ENCODE results near the gene GNG7.

Gene GNG7

DNA sequence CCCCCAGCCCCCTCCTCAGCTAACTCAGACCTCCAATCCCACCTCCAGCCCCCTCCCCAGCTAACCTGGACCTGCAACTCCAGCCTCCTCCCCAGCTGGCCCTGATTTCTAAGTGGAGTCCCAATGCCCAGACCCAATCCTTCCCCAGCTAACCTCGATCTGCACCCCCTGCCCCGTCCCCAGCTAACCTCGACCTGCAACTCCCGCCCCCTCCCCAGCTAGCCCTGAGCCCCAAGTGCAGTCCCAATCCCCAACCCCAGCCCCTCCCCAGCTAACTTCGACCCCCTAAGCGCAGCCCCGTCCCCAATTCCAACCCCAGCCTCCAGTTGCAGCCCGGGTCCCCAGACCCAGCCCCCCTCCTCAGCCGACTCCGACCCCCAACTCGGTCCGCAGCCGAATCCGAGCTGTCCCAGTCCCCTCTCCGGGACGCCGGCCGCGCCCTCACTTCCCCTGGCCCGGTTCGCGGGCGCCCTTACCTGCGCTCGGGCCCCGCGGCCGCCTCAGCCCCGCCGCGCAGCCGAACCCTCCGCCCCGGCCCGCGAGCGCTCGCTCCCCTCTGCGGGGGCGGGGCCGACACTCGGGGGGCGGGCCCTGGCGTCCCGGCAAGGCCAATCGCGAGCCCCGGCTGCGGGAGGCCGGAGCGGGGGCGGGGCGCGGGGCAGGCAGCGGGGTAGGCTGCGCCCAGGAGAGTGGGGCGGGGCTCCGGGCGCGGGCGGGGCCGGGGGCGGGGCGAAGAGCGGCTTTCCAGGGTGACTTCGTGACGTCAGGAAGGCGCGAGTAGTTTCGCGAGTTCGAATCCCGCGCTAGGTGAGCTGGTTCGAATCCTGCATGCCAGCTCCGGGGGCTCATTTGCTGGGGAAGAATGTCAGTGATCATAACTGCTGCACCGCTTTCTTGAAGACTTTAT lies at the start of gene GNG7:
TSS of gene GNG7 (minus strand) at position 525 of the 907 bp plus-strand sequence. CDS start 182,006 bp downstream, outside the sequence.
- DNase-seq (ENCODE audit: low read depth in 2 of 2) = peak; percentile 96 to 98

DNA sequence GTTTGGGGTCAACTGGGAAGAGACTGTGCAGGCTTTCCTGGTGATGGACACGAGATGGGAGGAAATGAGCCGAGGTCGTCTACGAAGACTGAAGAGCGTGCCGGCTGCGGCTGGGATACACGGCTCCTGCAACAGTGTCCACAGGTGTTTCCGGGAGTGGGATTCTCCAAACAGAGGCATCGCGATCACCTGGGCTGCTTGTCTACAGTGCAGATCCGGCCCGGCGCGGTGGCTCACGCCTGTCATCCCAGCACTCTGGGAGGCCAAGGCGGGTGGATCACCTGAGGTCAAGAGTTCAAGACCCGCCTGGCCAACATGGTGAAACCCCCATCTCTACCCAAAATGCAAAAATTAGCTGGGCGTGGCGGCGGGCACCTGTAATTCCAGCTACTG lies 48.9 kb upstream of the GNG7 start:
- DNase-seq (ENCODE audit: low read depth in 2 of 2) = no peak

DNA sequence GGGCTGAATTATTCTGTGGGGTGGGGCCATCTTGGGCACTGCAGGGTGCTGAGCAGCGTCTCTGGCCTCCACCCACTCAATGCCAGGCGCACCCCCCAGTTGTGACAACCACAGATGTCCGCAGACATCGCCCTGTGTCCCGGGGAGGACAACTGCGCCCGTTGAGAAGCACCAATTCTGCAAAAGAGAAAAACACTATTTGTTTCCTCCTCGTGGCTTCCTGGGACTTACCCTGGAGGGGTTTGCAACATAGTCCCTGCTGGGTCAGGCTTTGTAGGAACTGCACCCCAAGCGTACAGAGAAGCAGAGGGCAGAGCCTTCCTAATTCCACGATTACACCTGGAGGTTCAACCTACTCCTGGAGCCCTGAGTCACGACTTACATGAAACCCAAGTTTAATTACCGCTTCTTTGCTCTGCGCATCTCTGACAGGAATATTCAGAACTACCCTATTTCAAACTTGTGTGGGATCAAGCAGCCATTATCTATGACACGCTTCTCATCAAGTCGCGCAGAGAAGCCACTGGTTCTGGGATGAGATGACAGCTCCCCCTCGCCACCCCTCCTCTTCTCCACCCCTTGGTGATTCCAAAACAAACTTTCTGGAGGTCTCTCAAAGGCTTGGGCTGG lies 48.4 kb upstream of the GNG7 start:
- no peak for DNase-seq (ENCODE audit: low read depth in 2 of 2)

DNA sequence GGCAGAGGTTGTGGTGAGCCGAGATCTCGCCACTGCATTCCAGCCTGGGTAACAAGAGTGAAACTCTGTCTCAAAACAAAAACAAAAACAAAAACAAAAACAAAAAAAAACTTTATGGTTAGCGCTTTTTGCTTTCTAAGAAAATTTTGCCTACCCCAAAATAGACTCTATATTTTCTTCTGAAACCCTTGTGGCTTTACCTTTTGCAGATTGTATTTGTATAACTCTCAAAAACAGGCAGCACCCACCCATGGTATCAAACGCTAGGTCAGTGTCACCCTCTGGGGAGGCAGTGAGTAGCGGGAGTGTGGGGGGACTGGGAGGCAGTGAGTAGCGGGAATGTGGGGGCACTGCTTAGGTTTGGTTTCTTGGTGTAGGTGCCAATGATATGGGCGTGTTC lies 44.9 kb upstream of the GNG7 start:
- no peak for DNase-seq (ENCODE audit: low read depth in 2 of 2)

DNA sequence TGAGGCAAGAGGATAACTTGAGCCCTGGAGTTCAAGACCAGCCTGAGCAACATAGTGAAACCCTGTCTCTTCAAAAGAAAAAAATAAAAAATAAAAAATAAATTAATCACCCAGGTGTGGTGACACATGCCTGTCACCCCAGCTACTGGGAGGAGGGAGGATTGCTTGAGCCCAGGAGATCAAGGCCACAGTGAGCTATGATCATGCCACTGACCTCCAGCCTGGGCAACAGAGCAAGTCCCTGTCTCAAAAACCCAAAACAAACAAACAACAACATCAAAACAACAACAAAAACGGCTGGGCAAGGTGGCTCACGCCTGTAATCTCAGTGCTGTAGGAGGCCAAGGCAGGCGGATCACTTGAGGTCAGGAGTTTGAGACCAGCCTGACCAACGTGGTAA lies 41.6 kb upstream of the GNG7 start:
- DNase-seq (ENCODE audit: low read depth in 2 of 2) = no peak

DNA sequence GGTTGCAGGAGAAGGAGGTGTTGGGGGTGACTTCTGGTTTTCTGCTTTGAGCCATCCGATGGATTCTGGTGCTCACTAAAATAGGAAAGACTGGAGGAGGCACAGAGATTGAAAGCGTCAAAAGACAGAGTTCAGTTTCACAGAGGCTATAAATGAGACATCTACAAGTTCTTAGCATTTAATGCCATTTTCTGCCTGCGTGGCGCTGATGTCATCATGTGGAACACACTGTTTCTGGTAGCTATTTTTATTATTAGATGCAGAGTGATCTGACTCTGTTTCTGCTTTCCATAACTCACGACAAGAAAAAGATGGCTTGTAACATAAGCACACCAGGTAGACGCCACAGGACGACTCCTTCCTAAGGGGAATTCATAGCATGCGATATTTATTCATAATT lies 40.6 kb upstream of the GNG7 start:
- DNase-seq (ENCODE audit: low read depth in 2 of 2) = no peak

DNA sequence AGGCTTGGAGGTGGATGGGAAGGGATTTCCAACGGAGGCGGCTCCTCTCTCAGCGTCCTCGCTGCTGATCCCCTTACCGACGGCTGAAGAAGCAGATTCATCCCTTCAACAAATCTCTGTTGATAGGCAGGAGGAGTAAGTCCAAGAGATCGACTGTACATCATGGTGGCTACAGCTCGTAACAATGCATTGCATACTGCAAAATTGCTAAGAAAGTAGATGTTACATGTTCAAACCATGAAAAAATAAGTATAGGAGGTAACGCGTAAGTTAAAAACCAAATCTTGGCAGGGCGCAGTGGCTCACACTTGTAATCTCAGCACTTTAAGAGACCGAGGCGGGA lies 37.8 kb upstream of the GNG7 start:
- DNase-seq (ENCODE audit: low read depth in 2 of 2) = no peak

DNA sequence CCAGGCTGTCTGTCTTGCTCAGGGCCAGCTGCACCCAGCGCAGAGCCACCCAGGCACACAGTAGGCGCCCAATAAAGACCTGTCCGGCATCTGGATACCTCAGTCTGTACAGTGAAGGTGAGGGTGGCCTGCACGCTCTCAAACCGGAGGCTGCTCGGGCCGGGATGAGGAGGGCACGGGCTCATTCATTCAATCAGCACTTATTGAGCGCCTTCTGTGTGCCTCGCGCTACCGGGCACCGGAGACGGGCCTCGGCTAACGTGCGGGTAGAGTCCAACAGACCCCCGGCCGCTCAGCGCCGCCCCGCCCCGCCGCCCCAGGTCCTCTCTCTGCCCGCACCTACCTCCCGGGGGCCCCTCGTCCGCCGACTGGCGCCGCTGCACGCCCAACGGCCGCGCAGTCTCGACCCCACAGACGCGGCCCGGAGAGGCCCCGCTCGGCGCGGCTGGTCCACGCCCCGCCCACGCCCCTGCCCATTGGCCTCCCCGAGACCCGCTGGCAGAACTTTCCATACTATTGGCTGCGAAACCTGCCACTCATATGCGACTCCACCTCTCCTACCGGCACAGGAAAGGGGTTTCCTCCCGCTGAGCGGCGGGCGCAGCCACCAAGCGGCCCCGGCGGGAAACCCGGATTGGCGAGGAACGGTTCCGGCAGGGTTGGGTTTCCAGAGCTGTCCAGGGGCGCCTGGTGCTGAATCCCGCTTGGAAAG lies 37.3 kb upstream of the GNG7 start, which contains the start of gene SLC39A3:
TSS of gene SLC39A3 (minus strand) at position 416 of the 712 bp plus-strand sequence. CDS start 2,760 bp downstream, outside the sequence.
- DNase-seq (ENCODE audit: low read depth in 2 of 2) = peak; percentile 97 to 99

DNA sequence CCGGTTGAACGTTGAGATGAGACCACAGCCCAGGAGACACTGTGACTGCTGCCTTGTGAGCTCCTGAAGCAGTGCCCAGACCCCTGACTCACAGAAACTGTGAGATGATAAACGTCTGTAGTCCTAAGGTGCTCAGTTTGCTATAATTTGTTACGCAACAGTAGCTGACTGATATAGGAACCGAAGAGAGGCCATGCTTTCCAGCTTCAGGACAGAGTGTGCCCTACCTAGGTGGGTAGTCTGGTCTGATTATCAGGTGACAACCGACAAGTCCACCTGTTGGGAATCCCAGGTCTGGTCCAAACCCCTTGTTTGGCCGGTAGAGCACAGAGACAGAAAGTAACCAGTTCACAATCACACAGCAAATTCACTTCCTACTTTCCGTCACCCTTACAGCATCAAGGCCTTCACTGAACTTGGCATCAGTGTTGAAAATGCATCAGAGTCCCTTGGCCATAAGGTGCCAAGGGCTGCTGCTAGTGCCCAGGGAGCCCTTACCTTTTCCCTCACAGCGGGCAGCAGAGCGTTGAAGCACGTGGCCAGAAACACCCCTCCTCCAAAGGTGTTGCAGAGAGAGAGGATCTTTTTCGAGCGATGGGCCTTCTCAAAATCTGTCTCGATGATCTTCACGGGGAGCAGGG lies 34.2 kb upstream of the GNG7 start:
- no peak for DNase-seq (ENCODE audit: low read depth in 2 of 2)

DNA sequence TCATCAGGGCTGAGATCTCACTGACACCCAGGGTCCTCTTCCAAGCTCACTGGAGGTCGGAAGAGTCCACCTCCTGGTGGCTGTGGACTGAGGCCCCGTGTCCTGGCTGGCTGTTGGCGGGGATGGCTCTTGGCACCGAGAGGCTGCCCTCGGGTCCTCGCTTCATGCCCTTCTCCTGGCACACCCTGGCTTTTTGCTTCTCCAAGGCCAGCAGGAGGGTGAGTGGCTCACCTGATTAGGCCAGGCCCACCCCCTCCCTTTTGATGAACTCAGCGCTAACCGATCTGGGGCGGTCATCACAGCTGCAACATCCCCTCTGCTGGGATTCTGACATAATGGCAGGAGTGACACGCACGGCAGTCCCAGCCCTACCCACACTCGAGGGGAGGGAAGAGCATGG lies 32.9 kb upstream of the GNG7 start:
- DNase-seq (ENCODE audit: low read depth in 2 of 2) = no peak

DNA sequence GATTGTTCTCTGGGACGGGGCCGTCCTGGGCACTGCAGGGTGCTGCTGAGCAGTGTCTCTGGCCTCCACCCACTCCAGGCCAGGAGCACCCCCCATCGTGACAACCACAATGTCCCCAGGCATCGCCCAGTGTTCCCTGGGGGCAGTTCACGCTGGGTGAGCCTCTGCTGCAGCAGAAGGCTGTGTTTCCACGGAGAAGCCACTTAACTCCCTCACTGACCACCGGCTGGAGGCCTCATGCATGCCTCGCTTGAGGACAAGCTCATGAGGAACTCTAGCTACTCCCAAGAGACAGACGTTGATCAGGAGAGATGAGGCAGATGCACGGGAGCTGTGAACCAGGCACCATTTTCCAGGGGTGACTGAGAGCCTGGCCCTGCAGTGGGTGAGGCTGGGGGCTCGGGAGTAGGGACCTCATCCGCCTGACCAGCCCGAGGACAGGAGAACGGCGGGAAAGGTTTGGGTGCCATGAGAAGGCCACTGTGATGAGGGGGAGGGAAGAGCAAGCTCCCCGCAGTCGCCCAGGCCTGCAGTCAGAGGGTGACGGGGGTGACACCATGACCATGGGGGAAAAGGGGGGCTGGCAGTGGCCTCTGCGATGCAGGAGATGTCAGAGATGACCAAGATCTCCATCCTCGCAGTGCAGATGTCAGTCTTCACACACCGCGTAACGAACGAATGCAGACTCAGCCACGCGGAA lies 32.2 kb upstream of the GNG7 start:
- no peak for DNase-seq (ENCODE audit: low read depth in 2 of 2)

DNA sequence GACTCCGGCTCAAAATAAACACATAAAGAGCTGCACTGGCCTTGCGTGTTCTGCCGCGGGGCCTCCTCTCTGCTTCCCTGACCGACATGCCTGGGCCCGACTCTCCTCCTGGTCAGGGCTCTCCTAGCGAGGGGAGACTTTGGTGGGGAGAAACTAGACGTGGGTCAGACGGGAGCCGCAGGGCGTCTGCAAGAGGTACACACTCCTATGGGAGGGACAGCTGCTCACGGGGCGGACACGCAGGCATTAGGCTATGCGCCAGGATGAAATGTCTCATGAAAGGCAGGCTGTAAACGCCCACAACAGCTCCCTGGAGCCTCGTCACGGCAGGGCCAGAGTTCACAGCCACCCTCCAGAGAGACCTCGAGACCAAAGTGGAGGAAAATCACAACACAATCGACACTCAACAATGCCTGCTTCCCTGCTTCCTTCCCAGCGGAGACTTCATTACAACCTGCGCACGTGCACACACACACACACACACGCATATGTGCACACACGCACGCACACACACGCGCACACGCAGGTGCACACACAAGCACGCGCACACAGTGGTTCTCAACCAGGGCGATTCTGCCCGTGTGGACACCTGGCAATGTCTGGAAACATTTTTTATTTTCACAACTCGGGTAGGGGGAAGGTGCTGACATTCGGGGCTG lies 31.6 kb upstream of the GNG7 start:
- no peak for DNase-seq (ENCODE audit: low read depth in 2 of 2)

DNA sequence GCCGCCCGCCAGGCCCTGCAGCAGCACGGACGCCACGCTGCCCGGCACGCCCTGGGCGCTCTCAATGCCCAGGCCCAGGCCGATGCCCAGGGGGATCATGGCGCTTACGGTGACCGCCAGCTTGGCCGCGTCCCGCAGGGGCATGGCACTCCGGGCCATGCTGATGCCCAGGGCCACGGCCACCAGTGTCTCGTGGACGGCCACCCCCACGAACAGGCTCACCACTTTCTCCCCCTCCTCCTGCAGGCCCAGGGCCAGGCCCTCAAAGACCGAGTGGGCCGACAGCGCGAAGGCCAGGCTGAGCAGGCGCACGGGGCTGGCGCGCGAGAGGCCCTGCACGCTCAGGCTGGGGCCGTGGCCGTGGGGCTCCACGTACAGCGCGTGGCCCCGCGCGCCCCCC lies 30.4 kb upstream of the GNG7 start:
- DNase-seq (ENCODE audit: low read depth in 2 of 2) = no peak

DNA sequence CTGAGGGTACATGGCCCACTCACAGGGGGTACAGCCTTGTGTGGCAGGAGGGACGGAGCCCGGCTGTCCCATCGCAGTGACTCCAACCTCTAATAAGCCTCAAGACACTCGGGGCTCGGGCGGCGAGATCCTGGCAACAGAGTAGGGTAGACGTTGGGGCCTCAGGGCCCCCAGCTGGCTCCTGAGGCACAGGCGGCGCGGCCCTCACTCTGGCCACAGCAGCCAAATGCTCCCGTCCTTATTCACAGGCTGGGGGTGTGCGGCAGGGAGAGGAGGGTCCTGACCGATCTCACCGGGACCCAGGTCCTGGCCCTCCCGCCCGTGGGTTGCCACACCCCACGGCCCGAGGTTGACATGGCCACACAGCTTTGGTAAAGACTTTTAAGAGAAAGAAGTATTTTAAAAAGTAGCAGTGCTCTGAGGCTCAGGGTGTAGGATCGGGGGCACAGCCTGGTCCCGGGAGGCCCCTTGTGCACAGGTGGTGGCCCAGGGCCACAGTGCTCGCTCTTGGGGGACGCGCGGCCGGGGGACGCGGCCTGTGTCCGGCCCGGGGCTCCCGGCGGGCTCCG lies 29.7 kb upstream of the GNG7 start:
- no peak for DNase-seq (ENCODE audit: low read depth in 2 of 2)

DNA sequence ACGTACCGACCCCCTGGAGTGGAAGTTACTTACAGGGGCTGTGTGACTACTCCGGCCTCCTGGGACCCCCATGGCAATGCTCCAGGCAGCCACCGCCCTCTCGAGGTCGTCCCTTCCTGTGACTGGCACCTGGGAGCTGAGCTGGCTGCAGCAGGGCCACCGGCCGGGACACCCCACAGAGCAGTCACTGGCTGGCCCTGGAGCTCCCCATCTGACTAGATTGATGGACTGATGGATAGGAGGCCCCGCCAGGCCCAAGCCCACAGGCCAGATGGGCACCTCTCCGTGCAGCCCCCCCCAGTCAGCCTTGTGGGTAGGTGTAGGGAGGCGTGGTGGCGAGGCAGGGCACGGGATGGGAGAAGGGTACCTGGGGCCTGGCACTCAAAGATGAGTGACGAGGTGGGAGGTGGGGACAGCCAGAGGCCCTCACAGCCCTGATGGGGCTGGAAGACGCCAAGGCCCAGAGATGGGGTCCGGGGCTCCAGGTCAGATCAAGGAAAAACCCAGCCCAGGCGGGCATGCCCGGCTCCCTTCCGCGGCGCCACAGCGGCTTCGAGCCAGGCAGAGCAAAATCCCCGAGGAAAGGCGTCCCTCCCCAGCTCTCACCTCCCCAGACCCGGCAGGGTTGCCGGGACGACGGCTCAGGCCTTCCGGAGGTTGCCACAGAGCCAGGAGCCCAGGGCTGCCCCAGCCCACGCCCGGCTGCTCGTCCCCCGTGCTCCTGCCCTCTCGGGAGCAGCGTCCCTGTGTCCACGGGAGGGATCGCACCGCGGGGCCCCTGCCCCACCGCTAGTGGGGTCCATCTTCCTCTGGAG lies 28.9 kb upstream of the GNG7 start:
- DNase-seq (ENCODE audit: low read depth in 2 of 2) = no peak

DNA sequence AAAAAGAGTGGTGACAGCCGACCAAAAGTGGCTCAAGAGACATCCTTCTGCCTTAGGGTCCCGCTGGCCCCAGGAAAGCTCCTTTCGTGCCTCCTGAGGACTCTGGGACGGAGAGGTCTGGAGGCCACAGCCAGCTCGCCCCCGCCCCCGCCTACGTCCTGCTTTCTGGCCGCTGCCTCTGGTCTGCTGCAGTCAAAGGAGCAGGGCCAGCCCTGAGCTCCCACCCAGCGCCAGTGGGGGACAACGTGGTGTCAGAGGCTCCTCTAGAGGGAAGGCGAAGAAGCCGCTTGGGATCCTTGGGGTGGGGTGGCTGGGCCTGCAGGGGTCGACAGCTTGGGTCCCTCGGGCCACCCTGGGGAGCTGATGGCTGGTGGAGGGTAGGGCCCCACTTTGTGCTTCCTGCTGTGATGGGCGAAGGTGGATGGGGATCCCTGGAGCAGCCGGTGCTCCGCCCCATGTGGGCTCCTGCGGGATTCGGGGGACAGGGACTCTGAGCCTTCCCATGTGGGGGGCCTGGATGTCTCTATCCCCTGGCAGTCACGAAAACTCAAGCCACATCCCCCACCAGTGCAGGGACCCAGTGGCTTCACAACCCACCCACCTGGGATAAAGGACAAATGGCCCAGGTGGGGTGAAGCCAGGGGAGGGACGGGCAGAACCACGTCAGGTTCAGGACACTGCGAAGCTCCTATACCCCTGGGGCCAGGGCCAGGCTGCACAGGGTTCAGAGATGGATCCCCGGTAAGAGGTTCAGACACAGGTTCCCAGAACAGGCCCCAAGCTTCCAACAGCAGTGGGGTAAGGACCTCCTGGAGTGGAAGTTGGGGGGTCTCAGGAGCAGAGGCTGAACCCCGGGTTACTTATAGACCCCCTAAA lies 27.7 kb upstream of the GNG7 start:
- no peak for DNase-seq (ENCODE audit: low read depth in 2 of 2)

DNA sequence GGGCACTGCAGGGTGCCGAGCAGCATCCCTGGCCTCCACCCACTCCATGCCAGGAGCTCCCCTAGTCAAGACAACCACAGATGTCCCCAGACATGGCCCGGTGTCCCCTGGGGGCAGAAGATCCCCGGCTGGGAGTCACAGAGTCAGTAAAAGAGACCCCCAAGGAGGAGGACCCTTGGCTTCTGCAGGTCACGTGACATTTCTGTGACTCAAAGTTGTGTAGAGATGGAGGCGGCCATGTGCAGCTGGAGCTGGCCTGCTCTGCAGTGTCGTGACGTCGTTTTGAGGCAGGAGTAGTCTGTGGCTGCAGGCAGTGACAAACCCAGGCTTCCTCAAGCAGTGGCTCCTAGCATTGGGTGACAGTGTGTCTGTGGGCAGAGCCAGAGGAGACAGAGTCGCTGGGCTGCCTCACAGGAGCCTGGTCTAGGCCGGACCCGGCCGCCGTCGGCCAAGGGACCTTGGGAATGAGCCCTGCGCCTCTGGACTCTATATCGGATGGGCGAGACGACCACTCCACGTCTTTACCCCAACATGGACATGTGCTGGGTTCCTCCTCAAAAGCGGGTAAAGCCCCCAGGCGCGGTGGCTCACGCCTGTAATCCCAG lies 26.4 kb upstream of the GNG7 start:
- DNase-seq (ENCODE audit: low read depth in 2 of 2) = no peak

DNA sequence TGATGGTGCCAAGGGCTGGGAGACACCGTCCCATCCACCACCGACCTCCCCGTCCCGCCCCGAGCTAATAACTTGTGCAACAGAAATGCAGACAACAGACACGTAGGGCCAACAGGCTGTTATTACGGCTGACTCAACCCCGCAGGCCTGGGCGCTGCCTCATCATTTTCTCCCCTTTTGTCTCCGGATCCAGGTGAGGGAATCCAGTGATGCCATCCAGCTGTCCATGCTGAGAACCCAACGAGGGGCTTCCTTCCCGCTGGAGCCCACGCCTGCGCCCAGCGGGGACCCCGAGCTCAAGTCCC lies 25.1 kb upstream of the GNG7 start:
- no peak for DNase-seq (ENCODE audit: low read depth in 2 of 2)

Measured in stimulated activated CD8-positive, alpha-beta memory T cell treated with anti-CD3 and anti-CD28 coated beads, Interleukin-2, amount 100 ng/mL, for 48 hours (primary cell).